Body of pancreas (tissue), 4 donors: ENCODE data around the gene ZNF287.

Experiments used
- POLR2A ChIP-seq, 3 donors: fragments of 450-650 bp; IDR thresholded peaks; one replicate each; pipeline ENCODE4 v1.6.1; 2016; ENCODE audit warnings: antibody characterized with exemption in 3 of 3, mild to moderate bottlenecking in 2 of 3
- TF ChIP-seq, protein P1 (sequence below), 7 experiments: fragments of 450-650 bp in 4 of 7; fragments of 200-600 bp in 3 of 7; sonication (generic) in 3 of 7; IDR thresholded peaks; one replicate each; pipeline ENCODE4 v1.5.1; 2016 to 2019; ENCODE audit warnings: antibody characterized with exemption in 7 of 7

DNA sequence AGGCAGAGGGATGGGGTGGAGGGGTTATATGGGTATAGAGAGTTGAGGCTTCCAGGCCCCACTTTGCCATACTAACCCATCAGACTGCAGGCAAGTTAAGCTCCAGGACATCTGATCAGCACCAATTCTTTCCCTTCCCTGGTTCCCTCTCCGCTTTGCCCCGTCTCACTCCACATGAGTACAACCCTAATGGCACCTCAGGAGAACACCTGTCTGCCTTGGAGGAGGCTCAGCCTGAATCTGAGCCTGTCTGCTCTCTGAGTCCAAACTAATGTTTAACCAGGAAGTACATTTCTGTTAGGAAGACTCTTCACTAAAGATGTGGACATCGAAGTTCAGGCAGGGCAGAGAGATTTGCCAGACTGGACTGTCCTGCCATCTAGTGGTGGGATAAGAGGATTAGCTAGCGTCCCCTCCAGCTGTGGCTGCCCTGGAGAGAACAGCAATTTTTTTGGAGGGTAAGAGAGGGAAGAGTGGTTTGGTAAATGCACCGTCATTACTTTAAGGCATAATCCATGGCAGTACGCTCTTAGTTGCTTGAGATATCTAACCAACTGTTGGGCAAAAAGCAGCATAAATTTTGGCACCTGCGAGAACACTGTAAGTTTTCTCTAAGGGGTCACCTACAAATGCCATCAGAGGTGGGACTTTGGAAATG, 47.8 kb downstream of the ZNF287 start:
- TF ChIP-seq, protein P1, sequence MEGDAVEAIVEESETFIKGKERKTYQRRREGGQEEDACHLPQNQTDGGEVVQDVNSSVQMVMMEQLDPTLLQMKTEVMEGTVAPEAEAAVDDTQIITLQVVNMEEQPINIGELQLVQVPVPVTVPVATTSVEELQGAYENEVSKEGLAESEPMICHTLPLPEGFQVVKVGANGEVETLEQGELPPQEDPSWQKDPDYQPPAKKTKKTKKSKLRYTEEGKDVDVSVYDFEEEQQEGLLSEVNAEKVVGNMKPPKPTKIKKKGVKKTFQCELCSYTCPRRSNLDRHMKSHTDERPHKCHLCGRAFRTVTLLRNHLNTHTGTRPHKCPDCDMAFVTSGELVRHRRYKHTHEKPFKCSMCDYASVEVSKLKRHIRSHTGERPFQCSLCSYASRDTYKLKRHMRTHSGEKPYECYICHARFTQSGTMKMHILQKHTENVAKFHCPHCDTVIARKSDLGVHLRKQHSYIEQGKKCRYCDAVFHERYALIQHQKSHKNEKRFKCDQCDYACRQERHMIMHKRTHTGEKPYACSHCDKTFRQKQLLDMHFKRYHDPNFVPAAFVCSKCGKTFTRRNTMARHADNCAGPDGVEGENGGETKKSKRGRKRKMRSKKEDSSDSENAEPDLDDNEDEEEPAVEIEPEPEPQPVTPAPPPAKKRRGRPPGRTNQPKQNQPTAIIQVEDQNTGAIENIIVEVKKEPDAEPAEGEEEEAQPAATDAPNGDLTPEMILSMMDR (IDR thresholded peaks at IDR 0.05): peak; percentile 88 to 97 (median 96)
- TF ChIP-seq POLR2A (IDR thresholded peaks at IDR 0.05): no peak
